Spleen (tissue), 7 donors: ENCODE results near the gene MARCHF4.

Experiments
- POLR2A ChIP-seq, 3 donors: fragments of 450-650 bp; IDR thresholded peaks; one replicate each; pipeline ENCODE4 v1.5.1; 2017; ENCODE audit warnings: antibody characterized with exemption in 3 of 3, mild to moderate bottlenecking in 1 of 3
- TF ChIP-seq, protein P1 (sequence below), 11 experiments: fragments of 200-600 bp in 7 of 11; fragments of 450-650 bp in 4 of 11; sonication (generic) in 4 of 11; IDR thresholded peaks in 8 of 11; conservative IDR thresholded peaks in 3 of 11; 1 replicate in 7 of 11; 2 replicates in 4 of 11; pipeline versions ENCODE4 v1.4.0 to v1.8.0; 2016 to 2021; ENCODE audit warnings: antibody characterized with exemption in 11 of 11, inconsistent platforms in 4 of 11, mild to moderate bottlenecking in 1 of 11
- donor health status: DM: no; HTN: no; CAD: no; lungs with moderate emphysema.
- donor health status: DM: no; HTN: no; CAD: no.
- donor health status: DM: no; HTN: no; CAD: no.

- TF ChIP-seq, protein P1, sequence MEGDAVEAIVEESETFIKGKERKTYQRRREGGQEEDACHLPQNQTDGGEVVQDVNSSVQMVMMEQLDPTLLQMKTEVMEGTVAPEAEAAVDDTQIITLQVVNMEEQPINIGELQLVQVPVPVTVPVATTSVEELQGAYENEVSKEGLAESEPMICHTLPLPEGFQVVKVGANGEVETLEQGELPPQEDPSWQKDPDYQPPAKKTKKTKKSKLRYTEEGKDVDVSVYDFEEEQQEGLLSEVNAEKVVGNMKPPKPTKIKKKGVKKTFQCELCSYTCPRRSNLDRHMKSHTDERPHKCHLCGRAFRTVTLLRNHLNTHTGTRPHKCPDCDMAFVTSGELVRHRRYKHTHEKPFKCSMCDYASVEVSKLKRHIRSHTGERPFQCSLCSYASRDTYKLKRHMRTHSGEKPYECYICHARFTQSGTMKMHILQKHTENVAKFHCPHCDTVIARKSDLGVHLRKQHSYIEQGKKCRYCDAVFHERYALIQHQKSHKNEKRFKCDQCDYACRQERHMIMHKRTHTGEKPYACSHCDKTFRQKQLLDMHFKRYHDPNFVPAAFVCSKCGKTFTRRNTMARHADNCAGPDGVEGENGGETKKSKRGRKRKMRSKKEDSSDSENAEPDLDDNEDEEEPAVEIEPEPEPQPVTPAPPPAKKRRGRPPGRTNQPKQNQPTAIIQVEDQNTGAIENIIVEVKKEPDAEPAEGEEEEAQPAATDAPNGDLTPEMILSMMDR (IDR thresholded peaks at IDR 0.05 in 8 of 11, conservative IDR thresholded peaks at IDR 0.05 in 3 of 11) = no peak
- TF ChIP-seq POLR2A (IDR thresholded peaks at IDR 0.05) = no peak
Observed at GRCh38 chr2:216415541-216415940, 43.3 kb upstream of the MARCHF4 start.
